Coronary artery (tissue), 2 donors: Measurements from ENCODE around the gene ZGLP1.
"Not testable (repeated sequence)": the region's sequence is repeated elsewhere in the genome, so short reads cannot be mapped to it uniquely, and the experiment has no call there.

Experiments
- DNase-seq: peaks from one replicate; pipeline ENCODE4 v3.0.0-alpha.2; 2017; ENCODE audit warnings: low spot score
- H3K27ac ChIP-seq, 2 donors: fragments of 200-600 bp; sonication (generic); one replicate each; pipeline ENCODE4 v1.5.1; 2016 to 2019
- H3K4me3 ChIP-seq: fragments of 200-600 bp; sonication (generic); 2 replicates; pipeline ENCODE4 v1.5.1; 2016; ENCODE audit warnings: mild to moderate bottlenecking, moderate library complexity
- TF ChIP-seq, protein P1 (sequence below): fragments of 200-600 bp; sonication (generic); IDR thresholded peaks from one replicate; pipeline ENCODE4 v1.5.1; 2019; ENCODE audit warnings: antibody characterized with exemption

ZGLP1 gene

DNA sequence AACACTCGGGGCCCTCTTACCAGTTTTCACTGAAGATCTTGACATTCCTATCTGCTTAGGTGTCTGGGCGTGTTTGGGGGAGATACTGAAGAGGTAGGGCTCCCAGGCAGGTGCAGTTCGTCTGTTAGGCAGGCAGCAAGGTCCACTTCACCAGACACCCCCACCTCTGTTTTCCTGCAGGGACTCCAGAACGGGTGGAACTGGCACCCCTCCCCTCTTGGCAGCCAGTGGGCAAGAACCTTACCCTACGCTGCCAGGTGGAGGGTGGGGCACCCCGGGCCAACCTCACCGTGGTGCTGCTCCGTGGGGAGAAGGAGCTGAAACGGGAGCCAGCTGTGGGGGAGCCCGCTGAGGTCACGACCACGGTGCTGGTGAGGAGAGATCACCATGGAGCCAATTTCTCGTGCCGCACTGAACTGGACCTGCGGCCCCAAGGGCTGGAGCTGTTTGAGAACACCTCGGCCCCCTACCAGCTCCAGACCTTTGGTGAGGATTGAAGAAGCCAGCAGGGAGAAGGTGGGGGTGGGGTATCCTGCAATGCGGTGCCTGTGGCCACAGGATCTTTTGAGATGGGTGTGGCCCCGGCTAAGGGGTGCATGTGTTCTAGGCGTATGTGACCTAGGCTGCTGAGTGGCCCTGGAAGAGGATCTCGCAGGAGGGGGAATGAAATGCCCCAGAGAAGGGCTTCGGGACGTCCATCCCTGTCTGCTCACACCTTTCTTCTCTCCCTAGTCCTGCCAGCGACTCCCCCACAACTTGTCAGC is 26.1 kb downstream of the ZGLP1 start:
- Histone ChIP-seq H3K4me3 (no peak overlapping the region), H3K27ac (no peak overlapping the region)
- TF ChIP-seq, protein P1, sequence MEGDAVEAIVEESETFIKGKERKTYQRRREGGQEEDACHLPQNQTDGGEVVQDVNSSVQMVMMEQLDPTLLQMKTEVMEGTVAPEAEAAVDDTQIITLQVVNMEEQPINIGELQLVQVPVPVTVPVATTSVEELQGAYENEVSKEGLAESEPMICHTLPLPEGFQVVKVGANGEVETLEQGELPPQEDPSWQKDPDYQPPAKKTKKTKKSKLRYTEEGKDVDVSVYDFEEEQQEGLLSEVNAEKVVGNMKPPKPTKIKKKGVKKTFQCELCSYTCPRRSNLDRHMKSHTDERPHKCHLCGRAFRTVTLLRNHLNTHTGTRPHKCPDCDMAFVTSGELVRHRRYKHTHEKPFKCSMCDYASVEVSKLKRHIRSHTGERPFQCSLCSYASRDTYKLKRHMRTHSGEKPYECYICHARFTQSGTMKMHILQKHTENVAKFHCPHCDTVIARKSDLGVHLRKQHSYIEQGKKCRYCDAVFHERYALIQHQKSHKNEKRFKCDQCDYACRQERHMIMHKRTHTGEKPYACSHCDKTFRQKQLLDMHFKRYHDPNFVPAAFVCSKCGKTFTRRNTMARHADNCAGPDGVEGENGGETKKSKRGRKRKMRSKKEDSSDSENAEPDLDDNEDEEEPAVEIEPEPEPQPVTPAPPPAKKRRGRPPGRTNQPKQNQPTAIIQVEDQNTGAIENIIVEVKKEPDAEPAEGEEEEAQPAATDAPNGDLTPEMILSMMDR, result no peak
- no peak for DNase-seq

DNA sequence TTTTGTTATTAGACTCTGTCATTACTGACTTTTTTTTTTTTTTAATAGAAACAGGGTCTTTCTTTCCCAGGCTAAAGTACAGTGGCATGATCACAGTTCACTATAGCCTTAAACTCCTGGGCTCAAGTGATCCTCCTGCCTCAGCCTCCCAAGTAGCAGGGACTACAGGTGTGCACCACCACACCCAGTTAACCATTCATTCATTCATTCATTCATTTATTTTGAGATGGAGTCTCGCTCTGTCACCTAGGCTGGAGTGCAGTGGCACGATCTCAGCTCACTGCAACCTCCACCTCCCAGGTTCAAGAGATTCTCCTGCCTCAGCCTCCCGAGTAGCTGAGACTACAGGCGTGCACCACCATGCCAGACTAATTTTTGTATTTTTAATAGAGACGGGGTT is 27.6 kb downstream of the ZGLP1 start:
- not testable (repeated sequence) for H3K4me3 ChIP-seq, H3K27ac ChIP-seq, DNase-seq

DNA sequence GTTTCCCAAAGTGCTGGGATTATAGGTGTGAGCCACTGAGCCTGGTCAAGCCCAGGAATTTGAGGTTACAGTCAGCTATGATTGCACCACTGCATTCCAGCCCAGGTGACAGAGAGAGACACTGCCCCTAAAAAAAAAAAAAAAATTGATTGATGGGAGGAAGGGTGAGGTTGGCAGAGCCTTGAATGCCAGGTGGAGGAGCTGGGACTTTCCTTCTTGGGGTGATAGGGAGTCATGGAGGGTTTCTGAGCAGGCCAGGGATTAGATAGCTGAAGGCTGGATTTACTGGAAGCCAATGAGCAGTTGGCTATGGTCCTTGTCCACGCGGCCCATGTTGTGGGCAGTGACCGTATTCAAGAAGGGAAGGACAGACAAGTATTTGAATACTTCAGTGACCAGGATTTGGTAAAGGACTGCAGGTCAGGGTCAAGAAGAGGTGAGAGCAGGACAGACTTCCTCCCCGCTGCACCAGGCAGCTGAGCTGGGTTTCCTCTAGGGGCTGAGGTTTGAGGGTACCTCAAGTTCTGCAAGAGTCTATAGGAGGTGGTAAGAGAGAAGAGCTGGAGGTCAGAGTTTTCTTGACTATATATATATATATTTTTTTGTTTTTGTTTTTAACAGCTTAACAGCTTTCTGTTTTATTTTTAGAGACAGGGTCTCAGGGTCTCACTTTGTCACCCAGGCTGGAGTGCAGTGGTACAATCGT is 29.7 kb downstream of the ZGLP1 start:
- DNase-seq, result no peak
- no peak overlapping the region for H3K4me3 ChIP-seq
- TF ChIP-seq, protein P1, result no peak
- no peak overlapping the region for H3K27ac ChIP-seq

DNA sequence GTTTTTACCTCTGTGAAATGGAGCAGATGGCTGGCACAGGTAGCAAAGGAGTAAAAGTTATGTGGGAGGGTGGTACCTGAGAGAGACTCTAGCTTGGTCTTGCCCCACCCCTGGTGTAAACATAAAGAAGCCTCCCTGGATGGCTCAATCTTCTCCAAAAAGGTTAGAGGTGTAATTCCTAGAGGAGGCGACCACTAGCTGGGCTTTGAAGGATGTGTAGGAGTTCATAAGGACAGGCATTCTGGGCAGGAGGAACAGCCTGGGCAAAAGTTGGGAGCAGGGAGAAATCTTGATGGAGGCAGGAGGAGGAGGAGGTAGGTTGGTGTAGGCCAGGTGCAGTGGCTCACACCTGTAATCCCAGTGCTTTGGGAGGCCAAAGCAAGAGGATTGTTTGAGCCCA is 30.7 kb downstream of the ZGLP1 start:
- Histone ChIP-seq H3K4me3 (no peak overlapping the region), H3K27ac (no peak overlapping the region)
- no peak for DNase-seq
- TF ChIP-seq, protein P1, result no peak

DNA sequence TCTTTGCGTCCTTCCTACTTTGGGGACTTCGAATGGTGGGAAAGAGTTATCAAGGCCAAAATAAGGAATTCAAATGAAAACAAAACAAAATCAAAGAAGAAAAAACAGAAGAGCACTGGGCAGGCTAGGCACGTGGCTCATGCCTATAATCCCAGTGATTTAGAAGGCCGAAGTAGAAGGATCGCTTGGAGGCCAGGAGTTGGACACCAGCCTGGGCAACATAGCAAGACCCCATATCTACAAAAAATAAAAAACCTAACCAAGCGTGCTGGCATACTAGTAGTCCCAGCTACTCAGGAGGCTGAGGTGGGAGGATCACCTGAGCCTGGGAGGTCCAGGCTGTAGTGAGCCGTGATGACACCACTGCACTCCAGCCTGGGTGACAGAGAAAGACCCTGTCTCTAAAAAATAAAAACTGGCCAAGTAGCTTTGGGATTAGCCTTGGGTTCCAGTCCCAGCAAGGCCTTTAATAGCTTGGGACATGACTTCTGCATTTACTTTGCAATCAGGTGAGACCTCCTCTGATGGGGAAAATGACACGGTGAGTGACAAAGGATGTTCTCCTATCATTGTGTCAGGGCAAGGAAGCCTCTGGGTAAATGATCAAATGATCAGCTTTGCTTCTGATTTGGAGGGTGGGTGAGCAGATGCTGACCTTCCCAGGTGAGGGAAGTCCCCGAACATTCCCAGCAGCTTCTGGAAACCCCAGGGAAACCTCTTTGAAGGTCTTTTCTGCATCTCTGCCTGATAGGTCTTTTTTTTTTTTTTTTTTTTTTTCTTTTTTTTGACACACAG is 31.6 kb downstream of the ZGLP1 start:
- H3K27ac ChIP-seq, result no peak overlapping the region
- TF ChIP-seq, protein P1, result no peak
- no peak for DNase-seq

DNA sequence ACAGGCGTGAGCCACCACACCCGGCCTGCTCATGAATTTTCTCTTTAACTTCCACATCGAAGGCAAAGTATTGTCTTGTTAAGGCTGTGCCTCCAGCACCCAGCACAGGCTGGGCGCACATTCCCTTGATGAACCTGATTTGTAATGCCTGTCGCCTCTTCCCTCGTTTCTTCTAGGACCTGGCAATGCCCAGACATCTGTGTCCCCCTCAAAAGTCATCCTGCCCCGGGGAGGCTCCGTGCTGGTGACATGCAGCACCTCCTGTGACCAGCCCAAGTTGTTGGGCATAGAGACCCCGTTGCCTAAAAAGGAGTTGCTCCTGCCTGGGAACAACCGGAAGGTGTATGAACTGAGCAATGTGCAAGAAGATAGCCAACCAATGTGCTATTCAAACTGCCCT is 35.0 kb downstream of the ZGLP1 start:
- Histone ChIP-seq H3K4me3 (no peak overlapping the region), H3K27ac (no peak overlapping the region)
- no peak for DNase-seq
- TF ChIP-seq, protein P1, result no peak

More for the DNA sequence above, 31.6 kb downstream of the ZGLP1 start:
- H3K4me3 ChIP-seq, result no peak overlapping the region

DNA sequence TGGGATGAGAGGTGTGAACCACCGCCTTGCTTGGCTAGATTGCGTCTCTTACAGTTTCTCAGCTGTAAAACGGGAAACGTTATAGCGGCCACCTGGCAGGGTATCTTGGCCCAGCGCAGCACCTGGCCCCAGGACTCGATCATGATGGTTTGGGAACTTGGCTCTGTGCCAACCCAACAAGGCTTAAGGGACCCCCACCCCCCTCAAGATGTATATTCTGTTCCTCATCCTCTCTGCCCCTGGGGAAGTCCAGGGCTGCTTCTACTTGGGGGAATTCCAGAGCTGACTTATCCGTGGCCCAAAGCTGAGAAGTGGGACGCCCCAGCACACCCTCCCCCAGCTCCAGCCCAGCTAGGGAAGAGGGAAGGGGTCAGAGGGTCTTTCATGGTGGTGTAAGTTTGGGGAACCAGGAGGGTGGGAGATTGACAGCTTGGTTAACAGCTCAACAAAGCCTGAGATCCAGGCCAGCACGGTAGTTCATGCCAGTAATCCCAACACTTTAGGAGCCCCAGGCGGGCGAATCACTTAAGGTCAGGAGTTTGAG is 38.0 kb downstream of the ZGLP1 start:
- Histone ChIP-seq H3K27ac (peak overlapping the region in 1 of 2 donors; percentile 85), H3K4me3 (peak overlapping the region; percentile 70)
- DNase-seq, result no peak
- TF ChIP-seq, protein P1, result no peak
